DMS53 treated with DMSO at 0.1 percent for 48 hours (cell line): ENCODE results near the gene GNB5.
"Not testable (repeated sequence)": the region's sequence is repeated elsewhere in the genome, so short reads cannot be mapped to it uniquely, and the experiment has no call there.

ENCODE experiments used
- DNase-seq: peaks from one replicate; lab custom pipeline; 2025; ENCODE audit not compliant: unreplicated experiment; lab: John Stamatoyannopoulos, UW

The GNB5 gene

GRCh38 chr15:52191207-52191606, at the start of gene GNB5:
GNB5 (minus strand) TSS chr15:52191392; CDS start chr15:52184676, 6,716 bp downstream.
- no peak for DNase-seq

DNA sequence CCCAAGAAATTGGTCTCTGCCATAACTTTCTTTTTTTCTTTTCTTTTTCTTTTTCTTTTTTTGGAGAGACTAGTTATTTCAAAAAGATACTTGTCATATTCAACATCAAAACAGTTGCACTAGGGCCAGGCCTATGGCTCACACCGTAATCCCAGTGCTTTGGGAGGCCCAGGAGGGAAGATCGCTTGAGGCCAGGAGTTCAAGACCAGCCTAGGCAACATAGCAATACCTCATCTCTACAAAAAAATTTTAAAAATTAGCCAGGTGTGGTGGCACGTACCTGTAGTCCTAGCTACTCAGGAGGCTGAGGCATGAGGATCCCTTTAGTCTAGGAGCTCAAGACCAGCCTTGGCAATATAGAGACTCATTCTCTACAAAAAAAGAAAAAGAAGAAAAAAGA, 49.0 kb upstream of the GNB5 start:
- no peak for DNase-seq

DNA sequence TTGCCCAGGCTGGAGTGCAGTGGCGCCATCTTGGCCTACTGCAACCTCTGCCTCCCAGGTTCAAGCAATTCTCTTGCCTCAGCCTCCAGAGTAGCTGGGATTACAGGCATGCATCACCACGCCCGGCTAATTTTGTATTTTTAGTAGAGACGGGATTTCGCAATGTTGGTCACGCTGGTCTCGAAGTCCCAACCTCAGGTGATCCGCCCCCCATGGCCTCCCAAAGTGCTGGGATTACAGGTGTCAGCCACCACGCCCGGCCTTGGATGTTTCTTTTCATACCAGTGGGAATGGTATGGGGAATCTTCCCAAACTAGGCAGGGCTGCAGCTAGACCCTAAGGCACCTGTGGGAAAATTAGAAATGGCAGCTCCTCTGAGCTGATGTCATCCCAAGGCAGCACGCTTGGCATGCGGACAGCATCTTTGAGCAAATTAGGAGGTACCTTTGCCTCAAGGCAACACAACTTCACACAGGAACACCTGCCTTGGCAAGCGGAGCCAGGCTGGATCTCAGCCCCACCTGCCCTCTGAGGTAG, 47.9 kb upstream of the GNB5 start:
- not testable (repeated sequence) for DNase-seq

DNA sequence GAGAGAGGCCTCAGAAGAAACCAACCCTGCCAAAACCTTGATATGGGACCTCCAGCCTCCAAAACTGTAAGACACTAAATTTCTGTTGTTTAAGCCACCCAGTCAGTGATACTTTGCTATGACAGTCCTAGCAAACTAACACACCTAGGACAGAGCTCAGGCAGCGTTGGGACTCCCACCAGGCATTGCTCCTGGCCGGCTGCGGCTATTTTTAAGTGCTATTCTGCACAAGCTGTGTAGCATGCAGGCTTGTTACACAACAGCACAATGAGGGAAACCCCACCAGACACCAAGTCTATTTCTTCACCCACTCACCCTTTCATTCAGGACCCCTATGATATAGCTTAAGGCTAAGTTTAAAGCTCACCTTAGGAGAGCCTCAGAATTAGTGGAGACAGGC, 47.0 kb upstream of the GNB5 start:
- DNase-seq = no peak

GRCh38 chr15:52236013-52236412, 44.8 kb upstream of the GNB5 start:
- DNase-seq = no peak

GRCh38 chr15:52234596-52235541, 43.7 kb upstream of the GNB5 start:
- no peak for DNase-seq

DNA sequence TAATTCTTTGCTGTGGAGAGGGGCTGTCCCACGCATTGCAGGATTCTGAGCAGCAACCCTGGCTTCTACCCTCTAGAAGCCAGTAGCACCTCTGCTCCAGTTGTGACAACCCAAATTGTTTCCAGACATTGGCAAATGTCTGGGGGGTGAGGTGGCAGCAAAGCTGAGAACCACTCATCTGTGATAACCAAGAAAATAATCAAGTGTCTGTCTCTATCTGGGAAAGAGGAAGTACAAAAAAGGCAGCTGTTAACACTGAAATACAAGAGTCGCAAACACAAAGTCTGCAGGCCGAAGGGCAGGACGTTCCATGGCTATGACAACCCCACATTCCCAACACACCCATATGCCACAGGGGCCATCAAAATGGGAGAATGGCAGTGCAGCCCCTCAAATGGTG, 42.2 kb upstream of the GNB5 start:
- no peak for DNase-seq

- no peak for DNase-seq
Measured at GRCh38 chr15:52232327-52232726, 41.1 kb upstream of the GNB5 start.

- no peak for DNase-seq
Measured at GRCh38 chr15:52230073-52230472, 38.9 kb upstream of the GNB5 start.

- peak; percentile 0 for DNase-seq
Measured at GRCh38 chr15:52228921-52229320, 37.7 kb upstream of the GNB5 start.

DNA sequence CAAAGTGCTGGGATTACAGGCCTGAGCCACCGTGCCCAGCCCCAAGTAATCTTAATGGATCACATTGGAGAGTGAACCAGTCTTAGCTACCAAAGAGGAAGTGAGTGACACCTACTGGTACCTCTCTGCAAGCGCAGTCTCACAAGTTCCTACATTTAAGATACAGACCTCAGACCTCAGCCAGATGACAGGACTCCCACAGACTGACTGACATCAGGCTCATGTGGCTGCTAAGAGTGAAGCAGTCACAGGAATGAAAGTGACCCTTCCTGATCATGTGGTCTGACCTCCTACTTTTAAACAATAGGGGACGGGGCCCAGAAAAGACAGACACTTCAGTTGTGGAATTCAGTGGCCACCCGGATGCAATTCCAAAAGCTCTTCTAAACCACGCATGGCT, 36.3 kb upstream of the GNB5 start:
- DNase-seq = peak; percentile 70

- DNase-seq = no peak
Measured at GRCh38 chr15:52225230-52225629, 34.0 kb upstream of the GNB5 start.

DNA sequence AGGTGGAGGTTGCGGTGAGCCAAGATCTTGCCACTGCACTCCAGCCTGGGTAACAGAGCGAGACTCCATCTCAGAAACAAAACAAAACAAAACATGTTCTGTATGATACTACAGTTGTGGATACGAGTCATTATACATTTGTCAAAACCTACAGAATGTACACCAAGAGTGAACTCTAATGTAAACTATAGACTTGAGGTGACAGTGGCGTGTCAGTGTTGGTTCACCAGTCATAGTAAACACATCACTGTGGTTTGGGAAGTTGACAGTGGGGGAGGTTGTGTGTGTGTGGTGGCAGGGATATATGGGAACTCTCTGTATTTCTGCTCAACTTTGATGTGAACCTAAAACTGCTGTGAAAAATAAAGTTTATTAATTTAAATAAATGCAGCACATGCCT, 33.0 kb upstream of the GNB5 start:
- DNase-seq = no peak

GRCh38 chr15:52221730-52222129, 30.5 kb upstream of the GNB5 start:
- no peak for DNase-seq

GRCh38 chr15:52220937-52221660, 29.9 kb upstream of the GNB5 start:
- DNase-seq = no peak

DNA sequence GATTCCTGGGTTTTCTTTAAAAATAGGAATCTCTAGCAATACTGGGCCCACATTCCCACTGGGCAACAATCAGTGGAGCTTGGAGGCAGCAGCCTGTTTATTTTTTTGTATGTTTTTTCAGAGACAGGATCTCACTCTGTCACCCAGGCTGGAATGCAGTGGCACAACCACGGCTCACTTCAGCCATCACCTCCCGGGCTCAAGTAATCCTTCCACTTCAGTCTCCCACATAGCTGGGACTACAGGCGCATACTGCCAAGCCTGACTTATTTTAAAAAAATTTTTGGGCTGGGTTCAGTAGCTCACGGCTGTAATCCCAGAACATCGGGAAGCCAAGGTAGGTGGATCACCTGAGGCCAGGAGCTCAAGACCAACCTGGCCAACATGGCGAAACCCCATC, 29.1 kb upstream of the GNB5 start:
- no peak for DNase-seq

DNA sequence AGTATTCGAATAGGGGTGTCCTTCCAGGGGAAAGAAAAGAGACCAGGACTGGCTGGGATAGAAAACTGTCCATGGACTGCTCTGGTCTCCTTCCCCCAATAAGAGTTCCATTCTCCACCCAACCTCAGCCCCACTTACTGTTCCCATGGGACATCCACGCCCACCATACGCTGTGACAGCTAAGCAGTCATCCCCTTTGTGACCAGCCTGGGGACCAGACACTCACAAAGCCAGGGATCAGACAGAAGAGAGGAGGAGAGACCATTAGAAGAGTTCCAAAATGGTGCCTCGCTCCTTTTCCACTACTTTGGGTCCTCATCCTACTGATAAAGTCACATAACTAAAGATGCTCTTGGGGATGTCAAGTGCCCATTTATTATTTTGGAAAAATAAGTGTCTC, 27.6 kb upstream of the GNB5 start:
- no peak for DNase-seq

GRCh38 chr15:52218371-52218770, 27.2 kb upstream of the GNB5 start:
- DNase-seq = no peak

DNA sequence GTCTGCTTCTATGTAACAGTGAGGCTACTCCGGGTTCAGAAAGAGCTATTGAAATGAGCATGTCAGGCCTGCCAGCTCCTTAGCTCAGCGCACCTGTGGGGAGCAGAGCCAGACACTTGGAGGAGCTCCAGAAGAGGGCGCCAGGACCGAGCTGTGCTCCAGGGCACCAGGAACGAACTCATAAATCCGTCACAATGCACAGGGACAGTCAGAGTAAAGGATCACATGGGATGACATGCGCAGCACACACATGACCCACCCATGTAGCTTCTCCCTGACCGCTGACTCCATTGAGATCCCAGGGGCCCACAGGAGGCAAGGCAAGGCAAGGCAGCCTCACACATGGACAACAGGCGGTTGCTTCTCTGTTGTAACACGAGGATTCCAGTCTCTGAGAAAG, 26.0 kb upstream of the GNB5 start:
- DNase-seq = no peak

DNA sequence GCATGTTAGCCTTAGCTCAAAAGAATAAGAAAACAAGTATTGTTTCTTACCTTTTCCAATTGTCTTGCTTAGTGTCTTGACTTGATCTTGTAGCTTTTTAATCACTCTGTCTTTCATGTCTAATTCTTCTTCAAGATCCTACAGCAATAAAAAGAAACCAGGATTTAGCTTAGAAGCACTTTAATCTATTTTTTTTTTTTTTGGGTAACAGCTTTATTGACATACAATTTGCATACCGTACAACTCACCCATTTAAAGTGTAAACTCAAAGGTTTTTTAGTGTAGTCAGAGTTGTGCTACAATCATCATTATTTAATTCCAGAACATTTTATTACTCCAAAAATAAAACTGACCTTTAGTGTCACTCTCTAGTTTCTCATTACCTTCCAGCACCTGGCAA, 23.4 kb upstream of the GNB5 start:
- DNase-seq = no peak

DNA sequence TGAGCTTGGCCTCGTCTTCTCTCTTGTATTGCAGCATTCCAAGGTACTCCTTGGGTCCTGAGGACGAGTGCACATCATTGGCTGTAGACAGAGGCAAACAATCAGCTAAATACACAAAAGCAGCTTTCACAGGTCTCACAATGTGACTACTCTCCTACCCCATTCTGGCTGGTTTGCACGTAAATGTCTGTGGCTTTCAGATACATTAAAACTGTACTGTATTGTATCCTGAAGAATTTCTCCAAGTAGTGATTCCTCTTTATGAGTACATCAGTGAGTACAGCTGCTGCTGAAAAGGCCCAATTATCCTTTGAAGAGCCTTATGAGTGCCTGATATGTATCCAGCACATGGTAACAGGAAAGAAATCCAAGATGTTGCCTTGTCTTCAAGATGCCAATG, 22.0 kb upstream of the GNB5 start:
- DNase-seq = no peak
